GM12878 (cell line): Measurements from ENCODE around the gene PSMA7.

ENCODE experiments used
- EGR1 ChIP-seq, 2 experiments: IDR thresholded peaks; 1 replicate in 1 of 2; 2 replicates in 1 of 2; pipeline ENCODE4 v1.6.1; 2011 to 2012; ENCODE audit warnings: low read depth in 2 of 2, low read length in 2 of 2, borderline replicate concordance in 1 of 2, mild to moderate bottlenecking in 1 of 2, moderate library complexity in 1 of 2
- EP300 ChIP-seq, 2 experiments: fragments of 150-350 bp in 1 of 2; IDR thresholded peaks; 2 replicates each; pipeline ENCODE4 v1.6.1; 2011 to 2012; ENCODE audit warnings: low read depth in 2 of 2, low read length in 2 of 2, borderline replicate concordance in 1 of 2, improper control_type of control experiment in 1 of 2, inconsistent platforms in 1 of 2; ENCODE audit not compliant: control insufficient read depth in 1 of 2
- RAD21 ChIP-seq: IDR thresholded peaks from 2 replicates; pipeline ENCODE4 v1.6.1; 2011; ENCODE audit warnings: mild to moderate bottlenecking, low read depth, low read length, moderate library complexity; ENCODE audit not compliant: insufficient read depth
- SIN3A ChIP-seq: IDR thresholded peaks from 2 replicates; pipeline ENCODE4 v1.6.1; 2012; ENCODE audit warnings: low read depth, low read length, improper control_type of control experiment
- SMAD1 ChIP-seq: fragments of 450-650 bp; IDR thresholded peaks from 2 replicates; pipeline ENCODE4 v1.6.1; 2018; ENCODE audit warnings: mild to moderate bottlenecking, low read depth; ENCODE audit not compliant: partially characterized antibody
- SREBF1 ChIP-seq: IDR thresholded peaks from 2 replicates; pipeline ENCODE4 v1.6.1; 2012; ENCODE audit warnings: mild to moderate bottlenecking, low read length
- TARDBP ChIP-seq: IDR thresholded peaks from 2 replicates; pipeline ENCODE4 v1.6.1; 2016; ENCODE audit warnings: borderline replicate concordance
- WRNIP1 ChIP-seq: IDR thresholded peaks from 2 replicates; pipeline ENCODE4 v1.6.1; 2011; ENCODE audit warnings: low read depth, low read length, improper control_type of control experiment, borderline replicate concordance
- YBX1 ChIP-seq: fragments of 450-650 bp; IDR thresholded peaks from 2 replicates; pipeline ENCODE4 v1.6.1; 2016; ENCODE audit warnings: antibody characterized with exemption
- TF ChIP-seq, protein P1 (sequence below), 3 experiments: IDR thresholded peaks in 2 of 3; conservative IDR thresholded peaks in 1 of 3; 2 replicates each; pipeline ENCODE4 v1.5.1; 2011; ENCODE audit warnings: low read depth in 3 of 3, low read length in 3 of 3, mild to moderate bottlenecking in 3 of 3, control low read depth in 2 of 3, moderate library complexity in 2 of 3, inconsistent platforms in 1 of 3, mixed read lengths in 1 of 3; ENCODE audit not compliant: control insufficient read depth in 2 of 3, insufficient read depth in 1 of 3; ENCODE audit errors: extremely low read depth in 1 of 3
- TF ChIP-seq, protein P2 (sequence below): fragments of 450-650 bp; IDR thresholded peaks from 2 replicates; pipeline ENCODE4 v1.6.1; 2018; ENCODE audit warnings: borderline replicate concordance, mild to moderate bottlenecking; ENCODE audit not compliant: partially characterized antibody

DNA sequence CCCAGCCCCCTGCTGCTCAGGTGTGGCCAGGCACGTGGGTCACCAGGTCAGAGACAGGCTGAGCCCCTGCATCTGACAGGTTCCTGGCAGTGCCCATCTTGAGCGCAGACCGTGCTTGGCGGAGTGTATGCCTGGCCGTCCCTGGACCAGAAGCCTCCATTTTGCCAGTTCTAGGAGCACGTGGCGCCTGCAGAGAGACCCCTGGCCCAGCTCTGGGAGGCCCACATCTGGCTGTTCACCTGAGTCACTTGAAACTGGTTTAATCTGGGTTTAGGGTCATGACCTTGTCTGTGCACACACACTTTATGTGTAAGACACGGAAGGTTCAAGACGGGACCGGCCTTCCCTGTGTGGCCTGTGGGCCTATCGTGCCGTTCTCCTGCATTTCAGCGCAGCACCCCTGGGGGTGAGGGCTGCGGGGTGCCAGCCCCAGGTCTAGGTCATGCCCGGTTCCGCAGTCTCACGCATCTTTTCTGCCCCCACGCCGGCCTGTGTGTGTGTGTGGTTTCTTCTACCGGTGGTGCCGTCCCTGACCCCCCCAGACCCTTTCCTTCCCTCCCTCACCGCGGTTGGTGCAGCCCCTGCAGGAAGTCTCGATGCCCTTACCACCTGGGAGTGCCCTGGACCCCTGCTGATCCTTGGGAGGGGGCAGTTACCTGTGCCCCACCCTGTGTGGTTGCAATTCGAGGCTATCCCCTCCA is 14.3 kb upstream of the PSMA7 start:
- TF ChIP-seq RAD21 (no peak), TARDBP (no peak), EGR1 (IDR thresholded peaks at IDR 0.05; ENCODE audit: borderline replicate concordance in 1 of 2, low read depth in 2 of 2, low read length in 2 of 2) (no peak), YBX1 (no peak), WRNIP1 (no peak), SIN3A (no peak), SREBF1 (no peak), SMAD1 (no peak), EP300 (IDR thresholded peaks at IDR 0.05; ENCODE audit: borderline replicate concordance in 1 of 2, control insufficient read depth in 1 of 2, low read depth in 2 of 2, low read length in 2 of 2) (no peak)
- TF ChIP-seq, protein P1, sequence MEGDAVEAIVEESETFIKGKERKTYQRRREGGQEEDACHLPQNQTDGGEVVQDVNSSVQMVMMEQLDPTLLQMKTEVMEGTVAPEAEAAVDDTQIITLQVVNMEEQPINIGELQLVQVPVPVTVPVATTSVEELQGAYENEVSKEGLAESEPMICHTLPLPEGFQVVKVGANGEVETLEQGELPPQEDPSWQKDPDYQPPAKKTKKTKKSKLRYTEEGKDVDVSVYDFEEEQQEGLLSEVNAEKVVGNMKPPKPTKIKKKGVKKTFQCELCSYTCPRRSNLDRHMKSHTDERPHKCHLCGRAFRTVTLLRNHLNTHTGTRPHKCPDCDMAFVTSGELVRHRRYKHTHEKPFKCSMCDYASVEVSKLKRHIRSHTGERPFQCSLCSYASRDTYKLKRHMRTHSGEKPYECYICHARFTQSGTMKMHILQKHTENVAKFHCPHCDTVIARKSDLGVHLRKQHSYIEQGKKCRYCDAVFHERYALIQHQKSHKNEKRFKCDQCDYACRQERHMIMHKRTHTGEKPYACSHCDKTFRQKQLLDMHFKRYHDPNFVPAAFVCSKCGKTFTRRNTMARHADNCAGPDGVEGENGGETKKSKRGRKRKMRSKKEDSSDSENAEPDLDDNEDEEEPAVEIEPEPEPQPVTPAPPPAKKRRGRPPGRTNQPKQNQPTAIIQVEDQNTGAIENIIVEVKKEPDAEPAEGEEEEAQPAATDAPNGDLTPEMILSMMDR (IDR thresholded peaks at IDR 0.05 in 2 of 3, conservative IDR thresholded peaks at IDR 0.05 in 1 of 3; ENCODE audit: control insufficient read depth in 2 of 3, extremely low read depth in 1 of 3, insufficient read depth in 1 of 3, low read depth in 3 of 3, low read length in 3 of 3) = no peak
- TF ChIP-seq, protein P2, sequence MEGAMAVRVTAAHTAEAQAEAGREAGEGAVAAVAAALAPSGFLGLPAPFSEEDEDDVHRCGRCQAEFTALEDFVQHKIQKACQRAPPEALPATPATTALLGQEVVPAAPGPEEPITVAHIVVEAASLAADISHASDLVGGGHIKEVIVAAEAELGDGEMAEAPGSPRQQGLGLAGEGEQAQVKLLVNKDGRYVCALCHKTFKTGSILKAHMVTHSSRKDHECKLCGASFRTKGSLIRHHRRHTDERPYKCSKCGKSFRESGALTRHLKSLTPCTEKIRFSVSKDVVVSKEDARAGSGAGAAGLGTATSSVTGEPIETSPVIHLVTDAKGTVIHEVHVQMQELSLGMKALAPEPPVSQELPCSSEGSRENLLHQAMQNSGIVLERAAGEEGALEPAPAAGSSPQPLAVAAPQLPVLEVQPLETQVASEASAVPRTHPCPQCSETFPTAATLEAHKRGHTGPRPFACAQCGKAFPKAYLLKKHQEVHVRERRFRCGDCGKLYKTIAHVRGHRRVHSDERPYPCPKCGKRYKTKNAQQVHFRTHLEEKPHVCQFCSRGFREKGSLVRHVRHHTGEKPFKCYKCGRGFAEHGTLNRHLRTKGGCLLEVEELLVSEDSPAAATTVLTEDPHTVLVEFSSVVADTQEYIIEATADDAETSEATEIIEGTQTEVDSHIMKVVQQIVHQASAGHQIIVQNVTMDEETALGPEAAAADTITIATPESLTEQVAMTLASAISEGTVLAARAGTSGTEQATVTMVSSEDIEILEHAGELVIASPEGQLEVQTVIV = no peak
